Endothelial cell (in vitro differentiated cells): ENCODE results near the gene ATF5. TPM values are rescaled to one million over a fixed set of nuclear protein-coding genes. Genes with fewer than 3 reads are reported as not detected.
"Not testable (repeated sequence)": the region's sequence is repeated elsewhere in the genome, so short reads cannot be mapped to it uniquely, and the experiment has no call there.

Source experiments
- DNase-seq: peaks from one replicate; pipeline ENCODE4 v3.0.0; 2021; ENCODE audit warnings: low spot score
- H3K27ac Mint-ChIP-seq: one replicate; pipeline ENCODE4 v1.8.0; 2021; ENCODE audit warnings: mixed read lengths, inconsistent platforms; ENCODE audit not compliant: unreplicated experiment
- H3K27me3 Mint-ChIP-seq: one replicate; pipeline ENCODE4 v1.8.0; 2021; ENCODE audit warnings: mild to moderate bottlenecking, moderate library complexity, mixed read lengths, inconsistent platforms; ENCODE audit not compliant: unreplicated experiment
- H3K36me3 Mint-ChIP-seq: one replicate; pipeline ENCODE4 v1.8.0; 2021; ENCODE audit warnings: mild to moderate bottlenecking, low read depth, mixed read lengths, inconsistent platforms; ENCODE audit not compliant: unreplicated experiment
- H3K4me1 Mint-ChIP-seq: one replicate; pipeline ENCODE4 v1.8.0; 2021; ENCODE audit warnings: mild to moderate bottlenecking, mixed read lengths, inconsistent platforms; ENCODE audit not compliant: unreplicated experiment
- H3K4me3 Mint-ChIP-seq: one replicate; pipeline ENCODE4 v1.8.0; 2021; ENCODE audit warnings: mild to moderate bottlenecking, mixed read lengths, inconsistent platforms; ENCODE audit not compliant: unreplicated experiment
- H3K9me3 Mint-ChIP-seq: one replicate; pipeline ENCODE4 v1.8.0; 2021; ENCODE audit warnings: mixed read lengths, inconsistent platforms; ENCODE audit not compliant: unreplicated experiment
- total RNA-seq: library from RNA; stranded (reverse); fragmentation: NEBNext Ultra II Directional; extraction: Animal tissue kit (Norgen Biotek cat#: 25700); gene quantifications from one replicate; pipeline ENCODE4 v1.2.1, GENCODE V29; 2021; ENCODE audit not compliant: unreplicated experiment
- TF ChIP-seq, protein P1 (sequence below): fragments of 200-600 bp; sonication (generic); IDR thresholded peaks from one replicate; pipeline ENCODE4 v1.5.0; 2021; ENCODE audit warnings: antibody characterized with exemption; ENCODE audit not compliant: unreplicated experiment

ATF5 gene
- total RNA-seq, 1 donor from 2014 or later = 15.8 TPM

DNA sequence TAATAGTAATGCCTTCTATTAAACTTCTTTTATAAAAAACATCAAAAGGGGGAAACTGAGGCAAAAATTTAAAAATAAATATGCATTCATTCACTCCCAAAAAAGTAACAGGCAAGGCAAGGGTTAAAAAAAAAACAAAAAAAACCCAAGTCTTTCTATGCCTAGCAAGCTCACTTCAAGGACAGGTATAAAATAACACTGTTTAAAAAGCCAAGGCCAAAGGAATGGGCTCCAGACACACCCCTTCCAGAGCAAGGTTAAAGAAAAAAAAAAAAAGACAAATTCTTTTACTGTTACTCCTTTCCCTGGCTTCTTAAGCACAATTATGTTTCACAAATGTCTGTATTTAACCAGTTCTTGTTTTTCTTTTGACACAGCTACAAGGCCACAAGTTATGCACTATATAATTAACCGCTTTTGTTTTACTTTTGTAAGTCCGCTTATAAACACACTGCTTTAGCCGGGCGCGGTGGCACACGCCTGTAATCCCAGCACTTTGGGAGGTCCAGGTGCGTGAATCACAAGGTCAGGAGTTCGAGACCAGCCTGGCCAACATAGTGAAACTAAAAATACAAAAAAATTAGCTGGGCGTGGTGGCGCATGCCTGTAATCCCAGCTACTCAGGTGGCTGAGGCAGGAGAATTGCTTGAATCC, 28.4 kb downstream of the ATF5 start:
- Mint-ChIP-seq H3K9me3 (no peaks in the 10 kb centered on the region), H3K27ac (no peak overlapping the region), H3K36me3 (no peaks in the 10 kb centered on the region), H3K4me3 (no peak overlapping the region), H3K4me1 (peaks cover 16% of the 10 kb centered on the region), H3K27me3 (peaks cover 6% of the 10 kb centered on the region)
- TF ChIP-seq, protein P1, sequence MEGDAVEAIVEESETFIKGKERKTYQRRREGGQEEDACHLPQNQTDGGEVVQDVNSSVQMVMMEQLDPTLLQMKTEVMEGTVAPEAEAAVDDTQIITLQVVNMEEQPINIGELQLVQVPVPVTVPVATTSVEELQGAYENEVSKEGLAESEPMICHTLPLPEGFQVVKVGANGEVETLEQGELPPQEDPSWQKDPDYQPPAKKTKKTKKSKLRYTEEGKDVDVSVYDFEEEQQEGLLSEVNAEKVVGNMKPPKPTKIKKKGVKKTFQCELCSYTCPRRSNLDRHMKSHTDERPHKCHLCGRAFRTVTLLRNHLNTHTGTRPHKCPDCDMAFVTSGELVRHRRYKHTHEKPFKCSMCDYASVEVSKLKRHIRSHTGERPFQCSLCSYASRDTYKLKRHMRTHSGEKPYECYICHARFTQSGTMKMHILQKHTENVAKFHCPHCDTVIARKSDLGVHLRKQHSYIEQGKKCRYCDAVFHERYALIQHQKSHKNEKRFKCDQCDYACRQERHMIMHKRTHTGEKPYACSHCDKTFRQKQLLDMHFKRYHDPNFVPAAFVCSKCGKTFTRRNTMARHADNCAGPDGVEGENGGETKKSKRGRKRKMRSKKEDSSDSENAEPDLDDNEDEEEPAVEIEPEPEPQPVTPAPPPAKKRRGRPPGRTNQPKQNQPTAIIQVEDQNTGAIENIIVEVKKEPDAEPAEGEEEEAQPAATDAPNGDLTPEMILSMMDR = no peak
- DNase-seq = no peak

DNA sequence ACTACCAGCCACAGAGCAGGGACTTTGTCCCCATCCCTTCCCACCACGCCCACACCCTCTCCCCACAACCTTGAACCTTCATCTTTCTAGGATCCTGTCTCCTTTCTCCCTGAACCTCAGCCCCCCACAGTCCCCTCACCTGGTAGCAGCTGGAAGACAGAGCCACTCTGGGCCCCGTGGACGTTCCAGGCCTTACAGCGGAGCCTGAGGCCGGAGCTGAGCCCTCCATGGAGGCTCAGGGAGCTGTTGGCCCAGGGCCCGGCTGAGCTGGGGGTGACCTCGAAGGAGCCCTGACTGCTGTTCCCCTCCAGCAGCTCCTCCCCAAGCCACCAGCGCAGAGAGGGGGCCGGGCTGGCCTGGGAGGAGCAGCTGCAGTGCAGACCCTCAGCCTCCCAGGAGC, 29.1 kb downstream of the ATF5 start:
- H3K36me3 Mint-ChIP-seq, H3K27me3 Mint-ChIP-seq, DNase-seq, H3K4me3 Mint-ChIP-seq, H3K9me3 Mint-ChIP-seq, H3K27ac Mint-ChIP-seq: not testable (repeated sequence)
- peaks cover 16% of the 10 kb centered on the region for H3K4me1 Mint-ChIP-seq

DNA sequence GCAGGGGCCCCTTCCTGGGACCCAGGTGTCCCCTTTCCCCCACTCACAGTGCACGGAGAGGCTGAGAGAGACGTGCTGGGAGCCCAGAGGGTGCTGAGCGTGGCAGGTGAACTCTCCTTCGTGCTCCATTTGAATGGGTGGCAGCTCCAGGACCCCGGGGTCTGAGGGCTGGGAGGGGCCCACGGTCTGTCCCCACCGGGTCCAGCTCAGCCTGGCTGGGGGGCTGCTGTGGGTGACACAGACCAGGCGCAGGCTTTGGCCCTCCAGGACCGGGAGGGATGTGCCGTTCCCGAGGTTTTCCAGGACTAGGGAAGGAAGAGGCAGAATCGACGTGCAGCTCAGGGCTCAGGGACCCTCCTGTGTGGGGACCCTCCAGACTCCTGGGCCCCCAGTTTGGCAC, 29.6 kb downstream of the ATF5 start:
- H3K27me3 Mint-ChIP-seq, H3K36me3 Mint-ChIP-seq, H3K9me3 Mint-ChIP-seq, H3K4me3 Mint-ChIP-seq, H3K27ac Mint-ChIP-seq, DNase-seq: not testable (repeated sequence)
- peaks cover 15% of the 10 kb centered on the region for H3K4me1 Mint-ChIP-seq

DNA sequence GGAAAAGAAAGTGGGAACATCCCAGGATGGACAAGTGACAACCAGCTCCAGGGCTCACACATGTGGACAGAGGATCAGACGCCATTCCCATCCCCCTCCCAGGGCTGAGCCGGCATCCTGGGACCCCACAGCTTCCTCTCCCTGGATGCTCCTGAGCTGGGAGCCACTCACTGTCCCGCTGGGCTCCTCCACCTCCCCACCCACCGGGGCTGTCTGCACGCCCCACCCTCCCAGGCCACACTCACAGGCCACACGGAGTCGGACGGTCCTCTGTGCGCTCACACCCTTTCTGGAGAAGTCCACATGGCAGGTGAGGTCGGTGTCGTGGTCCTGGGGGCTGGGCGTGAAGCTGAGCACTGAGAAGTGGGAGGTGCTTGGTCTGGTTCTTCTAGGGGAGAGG, 30.9 kb downstream of the ATF5 start:
- not testable (repeated sequence) for DNase-seq, H3K36me3 Mint-ChIP-seq, H3K4me1 Mint-ChIP-seq, H3K9me3 Mint-ChIP-seq, H3K27ac Mint-ChIP-seq, H3K27me3 Mint-ChIP-seq, H3K4me3 Mint-ChIP-seq

DNA sequence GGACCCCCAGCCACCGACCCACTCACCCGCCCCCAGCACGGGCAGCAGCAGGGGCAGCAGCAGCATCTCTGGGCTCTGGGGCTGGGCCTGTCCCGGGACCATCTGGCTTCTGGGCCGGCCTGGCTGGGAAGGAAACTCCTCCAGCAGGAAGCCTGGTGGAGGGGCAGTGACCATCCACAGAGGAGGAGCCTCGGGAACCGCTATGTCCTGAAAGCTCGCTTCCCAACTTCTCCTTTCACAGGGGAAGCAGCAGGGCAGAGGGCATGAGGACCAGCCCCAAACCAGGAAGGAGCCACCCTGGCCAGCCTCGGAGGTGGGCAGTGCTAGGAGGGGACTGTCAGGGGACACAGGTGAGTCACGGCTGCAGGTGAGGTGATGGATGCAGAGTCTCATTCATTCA, 32.0 kb downstream of the ATF5 start, which contains the start of gene SIGLEC11:
SIGLEC11 (minus strand) TSS at position 193 of the 400 bp plus-strand sequence; CDS start at position 102, 91 bp downstream.
- not testable (repeated sequence) for H3K27ac Mint-ChIP-seq, H3K4me1 Mint-ChIP-seq, H3K4me3 Mint-ChIP-seq, H3K27me3 Mint-ChIP-seq, DNase-seq, H3K36me3 Mint-ChIP-seq, H3K9me3 Mint-ChIP-seq

DNA sequence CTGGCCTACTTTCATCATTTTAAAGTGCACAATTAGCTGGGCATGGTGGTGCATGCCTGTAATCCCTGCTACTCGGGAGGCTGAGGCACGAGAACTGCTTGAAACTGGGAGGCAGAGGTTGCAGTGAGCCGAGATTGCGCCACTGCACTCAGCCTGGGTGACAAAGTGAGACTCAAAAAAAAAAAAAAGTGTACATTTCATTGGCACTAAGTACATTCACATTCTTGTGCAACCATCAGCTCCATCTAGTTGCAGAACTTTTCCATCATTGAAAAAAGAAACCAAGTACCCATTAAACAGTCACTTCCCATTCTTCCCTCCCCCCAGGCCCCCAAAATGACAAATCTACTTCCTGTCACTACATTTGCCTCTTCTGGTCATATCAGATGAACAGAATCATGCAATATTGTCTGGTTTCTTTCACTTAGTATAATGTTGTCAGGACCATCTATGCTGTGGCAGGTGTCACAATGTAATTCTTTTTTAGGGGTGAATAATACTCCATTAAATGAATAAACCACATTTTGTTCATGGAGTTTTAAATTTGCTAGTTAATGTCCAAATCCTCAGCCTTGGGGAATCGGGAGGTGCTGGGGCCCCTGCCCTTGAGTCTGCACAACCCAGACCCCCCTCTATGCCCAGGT, 39.4 kb downstream of the ATF5 start:
- TF ChIP-seq, protein P1 = no peak
- Mint-ChIP-seq H3K36me3 (no peaks in the 10 kb centered on the region), H3K4me1 (no peaks in the 10 kb centered on the region), H3K27me3 (peaks cover 7% of the 10 kb centered on the region), H3K27ac (no peak overlapping the region), H3K4me3 (no peak overlapping the region), H3K9me3 (no peaks in the 10 kb centered on the region)
- no peak for DNase-seq

DNA sequence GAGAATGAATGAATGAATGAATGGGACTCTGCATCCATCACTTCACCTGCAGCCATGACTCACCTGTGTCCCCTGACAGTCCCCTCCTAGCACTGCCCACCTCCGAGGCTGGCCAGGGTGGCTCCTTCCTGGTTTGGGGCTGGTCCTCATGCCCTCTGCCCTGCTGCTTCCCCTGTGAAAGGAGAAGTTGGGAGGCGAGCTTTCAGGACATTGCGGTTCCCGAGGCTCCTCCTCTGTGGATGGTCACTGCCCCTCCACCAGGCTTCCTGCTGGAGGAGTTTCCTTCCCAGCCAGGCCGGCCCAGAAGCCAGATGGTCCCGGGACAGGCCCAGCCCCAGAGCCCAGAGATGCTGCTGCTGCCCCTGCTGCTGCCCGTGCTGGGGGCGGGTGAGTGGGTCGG, 40.4 kb downstream of the ATF5 start:
- H3K4me1 Mint-ChIP-seq, H3K9me3 Mint-ChIP-seq, DNase-seq, H3K4me3 Mint-ChIP-seq, H3K36me3 Mint-ChIP-seq, H3K27ac Mint-ChIP-seq: not testable (repeated sequence)
- H3K27me3 Mint-ChIP-seq = peaks cover 11% of the 10 kb centered on the region
